Activated naive CD4-positive, alpha-beta T cell treated with Interleukin-2 at 50 U/mL for 16 hours (primary cell): ENCODE results near the gene C21orf58.

ENCODE experiments used
- DNase-seq: peaks from one replicate; pipeline ENCODE4 v3.0.0-alpha.2; 2020

C21orf58 gene

DNA sequence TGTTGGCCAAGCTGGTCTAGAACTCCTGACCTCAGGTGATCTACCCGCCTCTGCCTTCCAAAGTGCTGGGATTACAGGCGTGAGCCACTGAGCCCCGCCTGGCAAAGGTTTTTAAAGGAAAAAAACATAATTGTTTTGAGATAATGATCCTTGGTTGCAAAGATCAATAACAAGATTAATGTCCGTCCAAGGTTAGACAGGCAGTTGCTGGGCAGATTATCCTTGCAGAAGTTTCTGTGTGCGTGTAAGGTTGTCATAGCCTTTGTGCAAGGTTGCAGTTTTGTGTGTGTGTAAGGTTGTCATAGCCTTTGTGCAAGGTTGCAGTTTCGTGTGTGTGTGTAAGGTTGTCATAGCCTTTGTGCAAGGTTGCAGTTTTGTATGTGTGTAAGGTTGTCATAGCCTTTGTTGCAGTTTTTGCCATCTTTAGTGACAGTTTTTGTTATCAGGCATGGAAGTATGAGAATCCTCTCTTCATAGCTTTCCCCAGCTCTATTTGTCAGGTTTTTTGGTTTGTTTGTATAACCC lies 34.0 kb downstream of the C21orf58 start:
- no peak for DNase-seq

DNA sequence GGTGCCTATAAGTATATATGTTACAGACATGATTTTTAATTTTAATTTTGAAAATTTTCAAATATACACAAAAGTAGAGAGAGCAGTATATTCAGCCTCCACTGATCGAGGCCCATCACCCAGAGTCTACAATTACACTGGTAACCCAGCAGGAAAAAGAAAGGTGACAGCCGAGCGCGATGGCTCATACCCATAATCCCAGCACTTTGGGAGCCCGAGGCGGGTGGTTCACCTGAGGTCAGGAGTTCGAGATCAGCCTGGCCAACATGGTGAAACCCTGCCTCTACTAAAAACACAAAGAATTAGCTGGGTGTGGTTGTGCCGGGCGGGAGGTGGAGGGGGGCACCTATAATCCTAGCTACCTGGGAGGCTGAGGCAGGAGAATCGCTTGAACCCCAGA lies 36.1 kb downstream of the C21orf58 start:
- no peak for DNase-seq

DNA sequence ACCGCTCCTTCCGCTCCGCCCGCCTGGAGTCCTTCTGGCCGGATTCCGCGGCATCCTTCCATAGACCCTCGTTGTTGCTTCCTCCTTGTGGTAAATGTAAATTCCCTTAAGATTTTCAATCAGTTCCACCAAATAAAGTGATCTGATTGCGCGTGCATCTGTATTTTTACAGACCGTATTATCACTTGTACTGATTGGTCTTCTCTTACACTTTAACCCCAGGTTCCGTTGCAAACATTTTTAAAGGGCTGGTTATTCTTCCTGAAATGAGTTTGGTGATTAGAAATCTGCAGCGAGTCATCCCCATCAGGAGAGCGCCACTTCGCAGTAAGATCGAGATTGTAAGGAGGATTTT lies 37.0 kb downstream of the C21orf58 start:
- DNase-seq: no peak

DNA sequence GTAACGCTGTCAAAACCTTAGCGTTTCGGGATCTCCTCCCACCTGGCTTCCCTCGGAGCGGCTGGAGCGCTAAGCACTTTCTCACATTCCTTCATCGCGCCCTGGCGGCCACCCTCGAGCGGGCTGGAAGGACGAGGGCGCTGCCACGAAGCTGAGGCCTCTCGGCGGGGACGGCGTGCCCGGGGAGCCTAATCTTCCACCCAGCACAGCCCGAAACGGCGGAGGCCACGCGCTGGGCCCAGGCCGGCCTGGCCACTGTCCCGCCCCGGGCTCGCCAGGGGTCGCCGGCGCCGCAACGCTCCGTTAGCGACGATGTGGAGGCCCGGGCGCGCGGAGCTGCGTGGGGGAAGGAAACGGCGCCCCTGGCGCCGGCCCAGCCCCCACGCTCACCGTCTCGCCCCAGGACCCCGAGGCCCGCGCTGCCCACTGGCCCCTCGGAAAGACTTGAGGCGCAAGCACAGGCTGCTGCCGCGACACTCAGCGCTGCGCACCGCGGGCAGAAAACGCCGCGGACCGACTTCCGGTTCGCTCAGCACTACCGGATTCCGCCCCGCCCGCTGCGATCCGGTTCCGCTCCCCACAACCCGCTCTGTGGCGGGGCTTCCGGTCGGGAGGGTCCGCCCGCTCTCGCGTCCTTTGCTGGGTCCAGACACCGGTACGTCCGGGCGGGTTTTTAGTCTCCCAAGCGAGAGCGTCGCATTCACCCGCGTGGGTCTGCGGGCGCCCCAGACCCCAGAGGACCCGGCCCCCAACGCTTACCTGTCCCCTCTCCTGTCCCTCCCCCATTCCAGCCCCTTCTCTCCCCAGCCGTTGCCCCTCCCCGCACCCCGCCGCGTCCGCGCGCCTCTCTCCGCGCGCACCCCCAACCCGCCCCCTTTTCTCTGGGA lies 37.7 kb downstream of the C21orf58 start, which contains the start of gene YBEY:
TSS of gene YBEY (plus strand) at position 582 of the 887 bp plus-strand sequence. CDS start 572 bp downstream, outside the sequence.
- peak; percentile 90 for DNase-seq

DNA sequence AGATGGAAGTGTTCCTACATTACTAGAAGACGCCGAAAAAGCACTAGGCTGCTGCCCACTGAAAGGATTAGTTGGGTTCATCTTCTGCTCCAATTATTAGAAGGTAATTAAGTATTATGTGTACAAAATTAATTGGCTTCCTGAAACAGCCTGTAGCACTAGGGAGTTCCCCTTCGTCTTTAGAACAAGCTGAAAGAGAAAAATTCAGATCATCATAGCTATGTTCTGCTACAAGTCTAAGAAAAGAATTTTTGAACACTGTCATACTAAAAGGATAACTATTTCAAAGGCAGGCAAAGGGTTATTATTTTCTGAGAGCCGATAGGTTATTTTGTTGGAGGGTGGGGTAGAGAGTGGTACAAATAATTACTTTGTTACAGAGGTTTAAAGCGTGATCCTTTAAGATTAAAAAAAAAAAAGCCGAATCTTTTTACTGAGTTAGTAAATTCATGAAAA lies 38.4 kb downstream of the C21orf58 start, which contains the start of gene MCM3AP:
TSS of gene MCM3AP (minus strand) at position 406 of the 456 bp plus-strand sequence. CDS start at position 81, 325 bp downstream.
- no peak for DNase-seq

DNA sequence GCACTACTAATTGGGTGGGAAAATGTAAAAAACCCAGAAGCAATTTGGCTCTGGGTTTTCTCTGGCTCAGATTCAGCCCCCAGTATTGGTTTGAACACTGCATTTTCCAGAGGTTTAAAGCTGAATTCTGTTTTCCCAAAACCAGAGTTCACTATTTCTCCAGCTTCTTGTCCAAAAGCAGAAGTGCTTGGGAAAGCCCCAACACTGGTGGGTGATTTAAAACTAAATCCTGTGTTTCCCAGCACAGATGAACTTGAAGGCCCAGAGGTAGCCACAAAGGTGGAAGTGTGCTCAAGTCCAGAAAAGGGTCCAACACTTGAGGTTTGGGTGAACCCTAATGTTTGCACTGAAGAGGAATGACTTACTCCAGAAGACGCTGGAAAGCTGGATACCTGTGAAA lies 38.9 kb downstream of the C21orf58 start:
- no peak for DNase-seq

DNA sequence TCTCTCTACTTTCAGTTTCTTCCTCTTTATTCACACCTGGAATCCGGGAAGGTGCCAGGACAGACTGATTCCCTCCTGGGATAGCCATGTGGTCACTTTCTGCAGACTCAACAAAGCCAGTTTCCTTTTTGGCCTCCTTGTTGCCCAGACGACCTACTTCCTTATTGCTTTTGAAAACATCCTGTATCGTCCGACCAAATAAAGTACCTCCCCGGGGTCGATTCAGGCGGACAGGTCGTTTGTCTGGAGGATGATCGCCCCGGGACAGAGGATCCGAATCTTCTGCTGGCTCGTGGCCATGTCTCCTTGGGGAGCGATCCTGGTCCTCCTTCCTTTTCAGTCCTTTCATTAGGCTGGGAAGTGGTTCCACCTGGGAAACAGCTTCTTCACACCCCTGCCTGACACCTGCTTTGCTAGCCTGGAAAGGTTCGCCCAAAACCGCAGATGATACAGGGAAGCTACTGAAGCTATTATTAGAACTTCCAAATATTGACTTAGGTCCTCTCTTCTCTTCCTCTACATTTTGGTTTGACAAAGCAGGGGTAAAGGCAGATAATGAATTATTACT lies 39.5 kb downstream of the C21orf58 start:
- no peak for DNase-seq

DNA sequence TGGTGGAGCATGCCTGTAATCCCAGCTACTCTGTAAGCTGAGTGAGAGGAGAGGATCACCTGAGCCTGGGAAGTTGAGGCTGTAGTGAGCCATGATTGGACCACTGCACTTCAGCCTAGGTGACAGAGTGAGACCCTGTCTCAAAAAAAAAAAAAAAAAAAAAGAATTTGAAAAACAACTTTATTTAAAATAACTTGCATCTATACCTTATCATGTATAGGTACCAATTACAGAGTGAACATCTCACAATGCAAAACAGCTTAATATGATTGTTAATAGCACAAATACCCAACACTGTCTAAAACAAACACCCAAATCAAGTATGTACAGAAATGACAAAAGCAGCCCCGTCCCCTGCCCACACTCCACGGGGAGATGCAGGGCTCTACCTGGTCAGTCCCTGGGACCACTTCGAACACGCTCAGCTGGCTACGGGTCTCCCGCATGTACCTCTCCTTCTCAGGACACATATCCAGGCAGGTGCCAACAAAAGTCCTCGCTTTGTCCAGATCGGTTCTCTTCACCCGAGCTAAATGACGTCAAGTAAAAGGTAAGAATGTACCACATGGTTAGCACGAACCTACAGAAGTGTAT lies 48.8 kb downstream of the C21orf58 start:
- DNase-seq: no peak

DNA sequence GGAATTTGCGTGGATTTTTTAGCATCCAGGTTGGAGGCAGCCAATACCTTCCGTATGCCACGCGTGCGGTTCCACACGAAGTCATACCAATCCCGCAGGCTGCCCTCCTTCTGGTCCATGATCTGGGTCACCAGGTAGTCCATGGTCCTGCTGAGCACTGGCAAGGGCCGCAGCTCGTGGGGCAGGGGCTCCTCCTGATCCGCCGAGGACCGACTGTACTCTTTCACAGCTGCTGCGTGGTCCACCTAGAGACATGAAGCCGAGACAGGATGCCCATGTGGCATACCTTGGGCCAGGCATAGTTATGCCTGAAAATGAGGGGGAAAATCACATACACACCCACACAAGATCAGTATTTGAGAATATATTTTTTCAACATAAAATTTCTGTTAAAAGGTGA lies 50.3 kb downstream of the C21orf58 start:
- no peak for DNase-seq

DNA sequence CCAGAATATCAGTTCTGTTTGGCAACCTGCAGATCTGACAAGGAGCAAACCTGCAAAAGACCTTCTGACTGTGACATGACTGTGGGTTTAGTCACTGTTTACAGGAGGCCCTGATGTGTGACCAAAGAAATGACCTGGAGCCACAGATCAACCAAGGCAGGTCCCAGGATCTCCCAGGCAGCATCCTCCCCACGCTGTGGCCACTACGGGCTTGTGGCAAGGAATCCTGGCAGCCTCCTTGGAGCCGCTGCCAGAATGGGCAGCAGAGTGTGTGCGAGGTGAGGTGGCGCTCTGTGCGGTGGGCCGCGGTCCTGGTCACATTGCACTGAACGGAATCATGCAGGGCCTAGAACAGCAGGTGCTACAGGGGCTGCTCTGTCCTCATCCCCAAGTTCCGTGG lies 54.2 kb downstream of the C21orf58 start:
- DNase-seq: no peak

DNA sequence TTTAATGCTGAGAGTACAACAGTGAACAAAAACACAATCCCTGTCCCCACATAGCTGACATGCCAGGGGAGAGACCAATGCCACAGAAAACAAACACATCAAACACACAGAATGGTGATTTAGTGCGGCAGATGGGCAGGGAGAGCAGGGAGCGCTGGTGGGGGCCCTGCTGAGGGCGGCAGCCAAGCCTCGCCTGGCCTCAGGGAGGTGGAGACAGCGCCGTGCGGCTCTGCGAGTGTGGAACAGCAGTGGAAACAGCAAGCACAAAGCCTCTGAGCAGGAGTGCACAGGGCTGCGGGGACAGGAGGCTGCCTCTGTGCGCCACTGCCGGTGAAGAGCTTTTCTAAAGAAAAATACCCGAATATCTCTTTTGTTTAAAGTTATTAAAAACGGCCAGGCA lies 55.3 kb downstream of the C21orf58 start:
- DNase-seq: no peak

DNA sequence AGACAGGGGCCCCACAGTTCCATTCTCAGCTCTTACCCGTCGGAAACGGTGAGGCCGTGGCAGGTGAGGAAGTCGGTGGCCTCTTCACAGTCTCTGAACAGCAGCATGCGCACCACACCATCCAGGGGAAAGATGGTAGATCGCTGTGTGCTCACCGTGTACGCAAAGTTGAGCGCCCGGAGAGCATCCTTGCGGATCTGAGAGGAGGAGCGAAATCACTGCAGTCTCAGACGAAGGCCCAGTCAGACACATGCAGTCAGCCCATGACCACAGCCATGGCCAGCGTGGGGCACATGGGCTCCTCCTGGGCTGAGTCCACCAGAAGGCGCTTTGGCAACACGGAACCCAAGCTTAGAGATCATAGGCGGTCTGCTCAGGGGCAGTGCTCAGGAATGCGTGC lies 56.7 kb downstream of the C21orf58 start:
- no peak for DNase-seq

DNA sequence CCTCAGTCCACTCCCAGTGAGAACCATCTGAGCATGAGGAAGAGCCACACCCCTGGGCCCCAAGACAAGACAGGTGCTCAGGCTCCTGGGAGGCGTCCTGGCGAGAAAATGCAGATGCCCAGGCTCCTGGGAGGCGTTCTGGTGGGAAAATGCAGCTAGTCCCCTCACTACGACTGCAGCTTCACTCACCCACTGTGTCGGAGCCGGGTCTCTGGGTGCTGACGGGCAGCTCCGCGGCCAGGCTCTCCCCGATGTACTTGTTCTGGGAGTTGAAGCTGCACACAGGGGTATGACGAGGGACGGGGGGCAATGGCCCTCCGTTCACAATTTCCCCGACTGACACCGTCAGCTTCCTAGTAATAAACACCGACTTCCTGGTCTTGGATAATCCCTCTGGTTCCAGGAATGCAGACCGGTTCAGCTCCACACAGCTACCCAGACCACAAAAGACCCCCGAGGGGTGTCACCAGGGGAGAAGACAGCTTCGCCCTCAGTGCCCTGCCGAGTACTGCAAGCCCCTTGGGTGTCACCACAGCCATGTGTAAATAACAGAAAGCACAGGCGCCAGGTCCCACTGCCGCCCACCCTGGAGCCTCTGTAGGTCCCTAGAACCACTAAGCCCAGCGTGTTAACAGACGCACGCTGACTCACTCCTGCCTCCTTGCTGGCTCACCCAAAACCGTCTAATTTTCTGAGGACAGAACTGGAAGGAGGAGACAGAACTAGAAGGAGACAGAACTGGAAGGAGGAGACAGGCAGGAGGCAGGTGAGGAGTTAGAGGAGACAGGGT lies 57.7 kb downstream of the C21orf58 start:
- DNase-seq: no peak

DNA sequence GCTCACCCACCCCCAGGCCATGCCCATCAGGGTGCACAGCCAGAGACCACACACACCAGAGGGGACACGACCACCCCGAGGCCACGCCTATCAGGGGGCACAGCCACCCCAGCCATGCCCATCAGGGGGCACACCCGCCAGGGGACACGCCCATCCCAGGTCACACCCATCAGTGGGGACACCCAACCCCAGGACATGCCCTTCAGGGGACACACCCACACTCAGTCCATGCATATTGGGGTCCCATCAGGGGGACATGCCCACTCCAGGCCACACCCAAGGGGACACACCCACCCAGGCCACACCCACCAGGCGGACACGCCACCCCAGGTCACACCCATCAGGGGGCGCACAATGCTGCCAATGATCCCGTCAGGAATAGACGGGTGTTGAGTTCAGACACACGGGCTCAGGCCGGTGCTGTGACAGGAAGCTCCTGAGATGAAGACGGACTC lies 59.0 kb downstream of the C21orf58 start:
- no peak for DNase-seq

DNA sequence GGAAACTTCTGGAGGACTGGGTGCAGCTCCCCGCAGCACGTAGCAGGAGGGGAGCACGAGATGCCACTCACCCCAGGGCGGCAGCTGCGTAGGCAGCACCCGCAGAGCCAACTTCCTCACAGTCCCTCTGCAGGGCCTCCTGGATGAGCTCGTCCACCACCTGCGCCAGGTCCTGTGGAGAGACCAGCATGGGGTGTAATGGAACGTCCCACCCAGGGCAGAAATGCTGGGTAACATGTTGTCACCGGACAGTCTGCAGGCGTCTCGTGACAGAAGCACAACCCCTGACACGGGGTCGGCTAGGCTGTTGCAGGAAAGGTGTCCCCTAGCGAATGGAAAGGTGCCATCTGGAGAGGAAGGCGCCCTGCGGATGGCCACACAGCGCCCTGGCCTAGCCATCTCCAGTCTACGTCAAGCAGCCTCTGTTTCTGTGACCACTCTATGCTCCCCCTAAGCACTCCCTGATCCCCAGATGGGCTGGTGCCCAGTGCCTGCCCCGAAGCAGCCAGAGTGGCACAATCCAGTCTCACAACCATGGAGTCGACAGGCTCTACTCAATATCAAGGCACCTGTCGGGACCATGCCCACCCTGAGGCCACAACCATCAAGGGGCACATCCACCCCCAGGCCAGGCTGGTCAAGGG lies 59.5 kb downstream of the C21orf58 start:
- no peak for DNase-seq

DNA sequence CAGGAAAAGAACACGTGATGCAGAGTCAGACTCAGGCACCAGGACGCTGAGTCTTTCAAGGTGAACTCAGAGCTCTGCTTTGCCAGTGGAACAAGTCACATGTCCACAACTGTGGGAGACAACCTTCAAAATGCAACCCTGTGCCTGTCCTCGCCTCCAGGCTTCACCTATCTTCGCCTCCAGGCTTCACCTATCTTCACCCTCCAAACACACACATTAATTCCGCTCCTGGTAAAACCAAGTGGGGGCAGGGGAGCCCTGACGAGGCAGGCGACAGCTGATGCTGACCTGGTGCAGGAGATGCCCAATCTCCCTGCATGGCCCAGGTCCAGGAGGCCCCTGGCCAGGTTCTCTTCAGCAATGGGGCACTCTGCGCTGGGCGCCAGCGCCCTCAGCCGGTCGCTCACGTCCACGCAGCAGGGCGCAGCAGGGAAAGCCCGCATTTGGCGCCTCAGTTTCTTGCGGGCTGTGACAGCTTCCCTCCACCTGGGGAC lies 67.1 kb downstream of the C21orf58 start:
- no peak for DNase-seq

DNA sequence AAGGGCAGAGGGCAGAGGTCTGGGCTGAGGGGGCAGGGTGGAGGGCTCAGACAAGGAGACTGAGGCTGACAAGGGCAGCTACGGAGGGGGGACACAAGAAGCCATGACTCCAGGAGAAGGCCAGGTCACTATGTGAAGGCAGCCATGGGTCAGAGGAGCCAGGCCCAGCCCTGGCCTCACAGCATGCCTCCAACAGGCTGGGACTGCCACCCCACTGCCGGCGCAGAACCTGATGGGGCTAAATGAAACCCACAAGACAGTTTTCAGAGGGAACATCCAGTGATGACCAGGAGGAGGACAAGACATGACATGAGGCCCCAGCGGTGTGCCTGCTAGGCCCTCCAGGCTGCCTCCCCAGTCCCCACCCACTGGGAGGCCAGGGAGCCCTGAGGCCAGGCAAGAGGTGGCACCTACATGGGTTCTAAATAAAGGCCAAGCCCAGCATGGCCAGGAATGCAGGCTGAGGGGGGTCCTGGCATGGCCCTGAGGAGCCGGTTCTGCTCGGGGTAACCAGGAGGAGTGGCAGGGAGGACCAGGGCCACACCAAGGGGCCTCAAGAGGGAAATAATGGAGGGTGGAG lies 67.8 kb downstream of the C21orf58 start:
- no peak for DNase-seq

DNA sequence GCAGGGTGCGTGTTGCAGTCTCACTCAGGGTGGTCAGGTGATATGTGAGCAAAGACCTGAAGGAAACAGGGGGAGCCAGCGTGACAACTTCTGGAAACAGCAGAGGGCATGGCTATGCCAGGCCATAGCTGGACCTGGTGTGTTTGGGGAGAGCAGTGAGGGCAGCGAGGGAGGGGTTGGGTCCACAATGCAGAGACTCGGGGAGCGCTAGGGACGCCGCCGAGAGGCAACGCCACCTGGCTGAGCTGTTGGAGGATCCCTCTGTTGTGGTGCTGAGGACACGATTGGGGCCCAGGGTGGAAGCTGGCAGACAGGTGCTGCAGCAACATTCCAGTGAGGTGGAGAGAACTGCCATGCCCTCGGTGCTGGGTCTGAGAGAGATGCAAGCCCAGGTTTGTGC lies 68.5 kb downstream of the C21orf58 start:
- no peak for DNase-seq

DNA sequence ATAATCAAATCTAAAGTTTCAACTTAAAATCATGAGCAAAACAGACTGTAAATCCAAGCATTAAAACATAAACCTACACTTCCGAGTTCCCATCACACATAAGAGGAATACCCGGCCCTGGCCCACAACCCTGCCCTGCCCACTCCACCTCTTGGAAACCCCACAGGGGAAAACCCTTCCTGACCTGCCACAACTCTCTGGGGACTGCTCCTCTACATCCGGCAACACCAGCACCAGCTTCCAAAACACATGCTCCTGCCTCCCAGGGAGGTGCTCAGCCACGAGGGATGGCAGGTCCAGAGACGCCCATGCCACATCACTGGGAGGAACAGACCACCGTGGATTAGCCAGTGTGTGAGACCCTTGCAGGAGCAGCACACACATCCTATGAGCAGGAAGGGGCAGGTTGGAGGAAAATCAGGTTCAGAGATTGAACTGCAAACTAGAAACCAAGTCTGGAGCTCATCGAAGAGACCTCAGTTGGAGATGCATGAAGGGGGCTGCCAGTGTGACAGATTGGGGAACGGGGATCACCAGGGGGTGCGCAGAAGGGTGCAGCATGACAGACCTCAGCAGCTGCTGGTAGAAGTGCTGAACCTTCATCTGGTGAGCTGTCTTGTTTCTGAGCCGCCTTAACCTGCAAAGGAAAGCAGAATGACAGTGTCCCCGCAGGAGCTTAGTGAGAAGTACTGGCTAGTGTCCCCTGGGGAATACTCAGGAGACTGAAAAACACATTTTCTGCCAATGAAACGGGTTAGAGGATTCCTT lies 69.3 kb downstream of the C21orf58 start:
- DNase-seq: no peak

DNA sequence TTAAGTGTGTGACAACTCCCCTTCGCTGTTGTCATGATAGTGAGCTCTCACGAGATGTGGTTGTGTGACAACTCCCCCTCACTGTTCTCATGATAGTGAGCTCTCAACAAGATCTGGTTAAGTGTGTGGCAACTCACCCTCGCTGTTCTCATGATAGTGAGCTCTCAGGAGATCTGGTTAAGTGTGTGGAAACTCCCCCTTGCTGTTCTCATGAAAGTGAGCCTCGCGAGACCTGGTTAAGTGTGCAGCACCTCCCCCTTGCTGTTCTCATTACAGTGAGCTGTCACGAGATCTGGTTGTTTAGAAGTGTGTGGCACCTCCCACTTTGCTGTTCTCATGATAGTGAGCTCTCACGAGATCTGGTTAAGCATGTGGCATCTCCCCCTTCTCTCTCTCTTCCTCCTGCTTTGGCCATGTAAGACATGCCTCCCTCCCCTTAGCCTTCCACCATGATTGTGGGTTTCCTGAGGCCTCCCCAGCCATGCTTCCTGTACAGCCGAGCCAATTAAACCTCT lies 70.0 kb downstream of the C21orf58 start:
- peak; percentile 57 for DNase-seq

DNA sequence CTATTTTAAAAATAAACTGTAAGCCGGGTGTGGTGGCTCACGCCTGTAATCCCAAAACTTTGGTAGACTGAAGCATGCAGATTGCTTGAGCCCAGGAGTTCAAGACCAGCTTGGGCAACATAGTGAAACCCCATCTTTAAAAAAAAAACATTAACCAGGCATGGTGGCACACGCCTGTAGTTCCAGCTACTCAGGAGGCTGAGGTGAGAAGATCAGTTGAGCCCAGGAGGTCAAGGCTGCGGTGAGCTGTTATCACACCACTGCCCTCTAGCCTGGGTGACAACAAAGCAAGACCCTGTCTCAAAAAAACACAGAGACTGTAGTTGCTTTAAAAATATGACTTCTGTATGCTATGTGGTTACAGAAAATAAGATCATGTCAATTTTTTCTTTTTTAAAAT lies 70.8 kb downstream of the C21orf58 start:
- DNase-seq: no peak
